Measurements from ENCODE around the gene PDIA3.
"Not testable (repeated sequence)": the region's sequence is repeated elsewhere in the genome, so short reads cannot be mapped to it uniquely, and the experiment has no call there.

Gene PDIA3

GRCh38 chr15:43808960-43809678 lies 62.9 kb downstream of the PDIA3 start:
- no peak for DNase-seq

- DNase-seq: not testable (repeated sequence)
These were observed 68.8 kb downstream of the PDIA3 start for GRCh38 chr15:43815064-43815463.

DNA sequence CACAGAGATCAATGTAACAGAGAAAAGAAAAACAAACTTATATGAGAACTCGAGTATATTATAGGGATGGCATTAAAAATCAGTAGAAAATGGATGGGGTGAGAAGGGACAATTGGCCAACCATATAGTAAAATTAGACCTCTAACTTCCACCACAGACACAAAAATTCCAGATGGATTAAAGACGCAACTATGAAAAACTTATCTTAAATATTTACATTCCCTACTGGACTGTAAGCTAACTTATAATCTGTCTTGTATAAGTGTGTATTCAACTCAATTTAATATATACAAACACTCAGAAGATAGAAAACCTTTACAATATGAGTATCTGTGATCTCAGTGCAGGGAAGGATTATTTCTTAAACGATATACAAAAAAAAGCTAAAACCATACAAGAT lies 75.3 kb downstream of the PDIA3 start:
- no peak for DNase-seq

Data from amygdala (tissue), 56 donors.